Heart left ventricle (tissue), 13 donors: ENCODE data around the gene PCYT2.

ENCODE experiments used
- CTCF ChIP-seq, 12 donors: fragments of 200-600 bp; sonication (generic) in 4 of 12; IDR thresholded peaks; one replicate each; pipeline versions ENCODE4 v1.5.0 to v1.8.0; 2018 to 2022; ENCODE audit warnings: antibody characterized with exemption in 12 of 12, mild to moderate bottlenecking in 5 of 12
- POLR2A ChIP-seq, 2 donors: fragments of 450-650 bp; IDR thresholded peaks; one replicate each; pipeline ENCODE4 v1.6.1; 2017; ENCODE audit warnings: antibody characterized with exemption in 2 of 2, mild to moderate bottlenecking in 2 of 2, moderate library complexity in 2 of 2
- donor health status: ischemic (EF 13 %, LVEDD 7.1; RV severe dilation, severe dysfunction).
- donor health status: DM: no; HTN: yes; CAD: no.
- donor health status: DM: no; HTN: no; CAD: no.
- donor health status: ischemic (EF 25% LVEDD 6.9; RV normal size, moderate dysfunction).
- donor health status: ischemic (EF 25% LVEDD 5.7; RV mildly dilated, moderate dysfunction).
- donor health status: ischemic (EF 35%, LVEDD 5.7; RV mildly dilated, moderate dysfunction).
- donor health status: nonischemic (EF 11% LVEDD 7.7; RV severe dilation, severe dysfunction).
- donor health status: DM: yes; HTN: yes; CAD: no.
- donor health status: PGD.
- donor health status: ischemic (EF 29% LVEDD 5.4; RV normal size, mild dysfunction).
- donor health status: nonischemic (EF 23%, LVEDD 6.1; RV moderate dilation, normal function).

GRCh38 chr17:81913394-81914102, 2.3 kb upstream of the PCYT2 start:
- TF ChIP-seq POLR2A (IDR thresholded peaks at IDR 0.05) (no peak), CTCF (IDR thresholded peaks at IDR 0.05) (no peak)
